ENCODE data around the gene SIDT2.

DNA sequence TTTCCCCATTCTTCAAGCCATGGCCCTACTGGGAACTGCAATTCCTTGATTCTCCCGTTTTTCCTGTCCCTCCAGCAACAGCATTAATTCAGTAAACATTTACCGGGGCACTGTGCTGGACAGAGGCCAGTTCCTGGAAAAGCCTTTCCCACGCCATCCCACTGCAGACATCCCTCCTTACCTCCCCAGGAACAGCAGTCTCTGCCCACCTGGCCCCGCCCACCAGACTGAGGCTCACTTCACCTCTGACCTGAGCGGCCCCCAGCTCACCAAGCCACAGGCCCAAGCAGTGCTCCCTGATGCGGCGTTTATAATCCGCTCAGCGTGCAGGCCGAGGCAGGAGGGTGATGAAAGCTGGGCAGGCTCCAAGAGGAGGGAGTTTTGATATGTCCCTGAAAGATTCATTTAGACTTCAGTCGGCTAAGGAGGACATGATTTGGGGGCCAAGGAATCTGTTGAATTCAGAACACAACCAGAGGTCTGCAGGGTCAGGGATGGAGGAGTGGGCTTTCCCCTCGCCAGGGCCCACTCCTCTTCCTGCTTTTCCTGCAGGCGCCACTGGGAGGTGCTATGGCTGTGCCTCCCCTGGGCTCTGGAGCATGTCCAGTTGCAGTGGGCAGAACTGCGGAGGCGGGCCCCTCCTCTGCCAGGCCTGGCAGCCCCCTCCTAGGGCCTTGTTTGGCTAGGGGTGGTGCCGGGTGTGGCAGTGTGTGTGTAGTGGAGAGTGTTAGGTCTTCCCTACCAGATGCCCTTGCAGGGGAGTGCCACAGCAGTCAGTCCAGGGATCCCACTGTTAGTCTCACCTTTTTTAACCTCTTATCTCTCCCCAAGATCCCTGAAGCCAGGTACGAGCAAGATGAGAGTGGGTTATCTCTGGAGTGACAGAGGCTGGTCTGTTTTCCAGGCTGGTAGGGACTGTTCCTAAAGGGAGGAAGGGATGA is 19.2 kb downstream of the SIDT2 start:
- TF ChIP-seq POLR2A (IDR thresholded peaks at IDR 0.05) (no peak), EP300 (IDR thresholded peaks at IDR 0.05) (no peak), POLR2AphosphoS5 (IDR thresholded peaks at IDR 0.05) (no peak)
- TF ChIP-seq, protein P1, sequence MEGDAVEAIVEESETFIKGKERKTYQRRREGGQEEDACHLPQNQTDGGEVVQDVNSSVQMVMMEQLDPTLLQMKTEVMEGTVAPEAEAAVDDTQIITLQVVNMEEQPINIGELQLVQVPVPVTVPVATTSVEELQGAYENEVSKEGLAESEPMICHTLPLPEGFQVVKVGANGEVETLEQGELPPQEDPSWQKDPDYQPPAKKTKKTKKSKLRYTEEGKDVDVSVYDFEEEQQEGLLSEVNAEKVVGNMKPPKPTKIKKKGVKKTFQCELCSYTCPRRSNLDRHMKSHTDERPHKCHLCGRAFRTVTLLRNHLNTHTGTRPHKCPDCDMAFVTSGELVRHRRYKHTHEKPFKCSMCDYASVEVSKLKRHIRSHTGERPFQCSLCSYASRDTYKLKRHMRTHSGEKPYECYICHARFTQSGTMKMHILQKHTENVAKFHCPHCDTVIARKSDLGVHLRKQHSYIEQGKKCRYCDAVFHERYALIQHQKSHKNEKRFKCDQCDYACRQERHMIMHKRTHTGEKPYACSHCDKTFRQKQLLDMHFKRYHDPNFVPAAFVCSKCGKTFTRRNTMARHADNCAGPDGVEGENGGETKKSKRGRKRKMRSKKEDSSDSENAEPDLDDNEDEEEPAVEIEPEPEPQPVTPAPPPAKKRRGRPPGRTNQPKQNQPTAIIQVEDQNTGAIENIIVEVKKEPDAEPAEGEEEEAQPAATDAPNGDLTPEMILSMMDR (IDR thresholded peaks at IDR 0.05): no peak
